Kidney (tissue), 14 donors: ENCODE results near the gene EFEMP1. TPM values are rescaled to one million over a fixed set of nuclear protein-coding genes. Genes with fewer than 3 reads are reported as not detected.

Experiments used
- DNase-seq, 5 donors: peaks; one replicate each; pipeline ENCODE4 v3.0.0-alpha.2; 2013 to 2020
- FAIRE-seq: peaks from 2 replicates; lab custom pipeline; 2012; peaks lifted over from hg19 to GRCh38; lab: Jason Lieb, UNC
- H3K27ac ChIP-seq, 2 donors: one replicate each; pipeline ENCODE4 v1.7.0; 2013; ENCODE audit warnings: low read depth in 2 of 2, low read length in 2 of 2, inconsistent platforms in 1 of 2
- H3K27me3 ChIP-seq: one replicate; pipeline ENCODE4 v1.7.1; 2013; ENCODE audit warnings: low read length, inconsistent platforms; ENCODE audit not compliant: control insufficient read depth, insufficient read depth
- H3K36me3 ChIP-seq, 3 donors: one replicate each; pipeline versions ENCODE4 v1.7.0 to v1.7.1; 2013; ENCODE audit warnings: low read length in 3 of 3, control low read depth in 1 of 3, inconsistent platforms in 1 of 3; ENCODE audit not compliant: insufficient read depth in 3 of 3, control insufficient read depth in 2 of 3
- H3K4me1 ChIP-seq, 3 donors: one replicate each; pipeline versions ENCODE4 v1.7.0 to v1.7.1; 2013; ENCODE audit warnings: low read length in 3 of 3, inconsistent platforms in 1 of 3, low read depth in 1 of 3; ENCODE audit not compliant: control insufficient read depth in 2 of 3, insufficient read depth in 2 of 3
- H3K4me3 ChIP-seq, 3 donors: one replicate each; pipeline versions ENCODE4 v1.7.0 to v1.8.1; 2013; ENCODE audit warnings: low read length in 3 of 3, control low read depth in 1 of 3, inconsistent platforms in 1 of 3
- H3K9ac ChIP-seq, 3 donors: one replicate each; pipeline versions ENCODE4 v1.7.0 to v1.7.1; 2013; ENCODE audit warnings: low read length in 3 of 3, control low read depth in 1 of 3, inconsistent platforms in 1 of 3
- H3K9me3 ChIP-seq, 3 donors: one replicate each; pipeline versions ENCODE4 v1.7.0 to v1.7.1; 2013; ENCODE audit warnings: low read length in 3 of 3, control low read depth in 1 of 3, inconsistent platforms in 1 of 3; ENCODE audit not compliant: control insufficient read depth in 2 of 3, insufficient read depth in 1 of 3
- CTCF ChIP-seq: IDR thresholded peaks from 3 replicates; pipeline ENCODE4 v1.5.1; 2012; ENCODE audit warnings: mild to moderate bottlenecking, moderate library complexity, borderline replicate concordance; ENCODE audit not compliant: insufficient read depth; ENCODE audit errors: extremely low read depth
- intact Hi-C: fragments of 100-400 bp; cut with DNase I; formaldehyde crosslinking; loops from one replicate; pipeline ENCODE4 v1.11.1; 2022
- polyA plus RNA-seq: library from polyadenylated mRNA; stranded (reverse); fragments of 350-450 nt; fragmentation: Illumina TruSeq; extraction: RNeasy Lipid Tissue Mini Kit (QIAGEN cat#74804); gene quantifications from one replicate; pipeline ENCODE4 v1.2.3, GENCODE V29; 2014; ENCODE audit warnings: low read depth, low replicate concordance; ENCODE audit not compliant: insufficient read depth
- total RNA-seq: library from RNA; stranded (reverse); fragmentation: NEBNext Ultra II Directional; extraction: Animal tissue kit (Norgen Biotek cat#: 25700); gene quantifications from one replicate; pipeline ENCODE4 v1.2.1, GENCODE V29; 2021
- donor health status: control.
- donor health status: control.
- donor health status: control.
- donor health status: control.
- donor health status: control.
- donor health status: DM: yes; HTN: yes; CAD: no.
- donor health status: Normal renal cell carcinoma (clear cell type).

Gene EFEMP1
- total and polyA plus RNA-seq, 2 donors from 2014 or later = 68.4 to 171 TPM

GRCh38 chr2:55917117-55917516 is 6.5 kb downstream of the EFEMP1 start:
- TF ChIP-seq CTCF = no peak
- no peaks in the 10 kb centered on the region for H3K9me3 ChIP-seq
- DNase-seq = no peak
- no peak overlapping the region for H3K9ac ChIP-seq
- H3K27ac ChIP-seq = no peak overlapping the region
- H3K4me3 ChIP-seq = no peak overlapping the region
- intact Hi-C loops = no loop called here
- FAIRE-seq = no peak
- H3K36me3 ChIP-seq = no peaks in the 10 kb centered on the region
- no peaks in the 10 kb centered on the region for H3K27me3 ChIP-seq
- H3K4me1 ChIP-seq = no peaks in the 10 kb centered on the region

DNA sequence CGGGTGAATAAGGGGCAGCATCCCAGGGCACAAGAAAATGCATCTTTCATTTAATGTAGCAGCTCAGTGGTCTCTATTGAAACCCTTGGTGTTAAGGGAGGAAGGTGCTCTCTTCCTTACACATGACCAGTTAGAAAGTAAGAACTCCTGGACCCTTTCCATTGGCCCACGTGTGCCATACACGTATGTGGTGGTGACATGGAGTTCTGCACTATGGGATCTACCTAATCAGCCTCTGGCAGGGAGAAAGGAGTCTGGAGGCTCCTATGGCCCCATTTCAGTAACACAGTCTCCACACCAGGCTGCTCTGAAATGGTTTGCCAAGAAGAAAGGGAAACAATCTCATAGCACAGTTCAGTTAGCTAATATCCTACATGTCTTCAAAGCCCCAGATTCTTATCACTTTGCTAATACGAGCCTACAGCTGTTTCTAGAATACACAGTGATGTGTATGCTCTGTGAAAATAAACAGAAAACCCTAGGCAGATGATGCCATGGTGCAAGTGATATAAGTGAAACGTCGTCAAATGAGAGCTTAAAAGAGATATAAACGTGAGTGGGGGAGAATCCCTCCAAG is 7.0 kb downstream of the EFEMP1 start:
- DNase-seq (no peak), FAIRE-seq (no peak)
- no peaks in the 10 kb centered on the region for H3K9me3 ChIP-seq
- no peak overlapping the region for H3K9ac ChIP-seq
- no peaks in the 10 kb centered on the region for H3K27me3 ChIP-seq
- TF ChIP-seq CTCF = no peak
- intact Hi-C loops = no loop called here
- no peak overlapping the region for H3K27ac ChIP-seq
- no peak overlapping the region for H3K4me3 ChIP-seq
- H3K36me3 ChIP-seq = no peaks in the 10 kb centered on the region
- no peaks in the 10 kb centered on the region for H3K4me1 ChIP-seq

DNA sequence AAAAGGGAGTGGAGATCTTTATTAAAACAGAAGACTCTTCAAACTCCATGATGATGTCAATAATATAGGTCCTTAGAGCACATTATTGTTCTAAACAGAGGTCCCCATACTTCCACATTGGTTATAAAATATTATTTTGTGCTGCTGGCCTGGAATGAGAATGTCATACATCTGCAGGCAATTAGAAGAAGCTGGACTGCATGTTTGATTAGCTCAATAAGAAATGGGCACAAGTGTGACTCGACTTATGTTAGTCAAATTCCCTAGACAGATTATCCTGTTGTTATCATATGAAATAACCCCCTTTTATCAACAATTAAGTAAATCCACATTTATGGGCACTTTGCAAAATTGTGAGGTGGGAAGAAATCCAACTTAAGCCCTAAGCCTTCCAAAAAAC is 8.8 kb downstream of the EFEMP1 start:
- no peak for FAIRE-seq
- Histone ChIP-seq H3K27ac (no peak overlapping the region), H3K4me1 (no peaks in the 10 kb centered on the region), H3K27me3 (no peaks in the 10 kb centered on the region), H3K9ac (no peak overlapping the region), H3K4me3 (no peak overlapping the region), H3K36me3 (no peaks in the 10 kb centered on the region), H3K9me3 (no peaks in the 10 kb centered on the region)
- DNase-seq = no peak
- intact Hi-C loops = no loop called here
- no peak for TF ChIP-seq CTCF

- no peaks in the 10 kb centered on the region for H3K9me3 ChIP-seq
- intact Hi-C loops = no loop called here
- no peaks in the 10 kb centered on the region for H3K4me1 ChIP-seq
- no peak overlapping the region for H3K27ac ChIP-seq
- FAIRE-seq = no peak
- H3K27me3 ChIP-seq = no peaks in the 10 kb centered on the region
- H3K36me3 ChIP-seq = no peaks in the 10 kb centered on the region
- H3K9ac ChIP-seq = no peak overlapping the region
- H3K4me3 ChIP-seq = no peak overlapping the region
- TF ChIP-seq CTCF = no peak
- DNase-seq = no peak
Observed at GRCh38 chr2:55912926-55913325, 10.7 kb downstream of the EFEMP1 start.
